ENCODE results near the gene SCUBE1. TPM values are rescaled to one million over a fixed set of nuclear protein-coding genes. Genes with fewer than 3 reads are reported as not detected.

The SCUBE1 gene
- total and polyA plus RNA-seq, 11 donors, result 0.04 to 0.40 (median 0.24) TPM; not detected in 1

DNA sequence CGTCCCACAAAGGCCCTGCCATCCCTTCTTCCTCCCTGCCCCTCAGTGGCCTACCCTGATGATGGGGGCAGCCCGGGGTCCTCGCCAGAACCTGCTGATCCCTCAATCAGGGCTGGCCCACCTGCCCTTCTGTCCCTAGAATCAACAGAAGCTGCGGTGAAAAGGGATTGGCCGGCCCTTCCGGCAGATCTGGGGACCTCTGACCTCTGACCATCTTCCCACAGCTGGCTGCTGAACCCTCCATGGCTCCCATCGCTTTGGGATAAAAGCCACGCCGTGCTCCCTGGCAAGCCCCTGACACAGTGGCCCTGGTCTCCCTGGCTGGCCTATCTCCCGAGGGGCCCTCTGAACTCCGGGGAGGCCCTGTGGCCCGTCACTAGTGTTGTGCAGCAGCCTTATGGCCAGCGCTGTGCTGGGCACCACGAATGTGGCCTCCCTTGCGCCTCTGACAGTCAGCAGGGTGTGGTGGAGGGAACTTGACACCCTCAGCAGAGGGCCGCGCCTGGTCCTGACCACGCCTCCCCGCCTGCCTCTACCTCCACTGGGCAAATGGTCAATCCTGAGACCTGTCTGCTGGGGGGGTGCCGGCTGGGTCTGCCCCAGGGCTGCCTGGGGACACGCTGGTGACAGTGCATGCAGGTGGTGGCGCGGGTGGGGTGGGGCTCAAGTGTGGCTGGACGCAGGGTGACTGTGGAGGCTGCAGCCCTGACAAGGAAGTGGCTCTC is 98.2 kb downstream of the SCUBE1 start:
- ATAC-seq (no peak), DNase-seq (no peak)
- Histone ChIP-seq H3K27ac (no peak overlapping the region), H3K4me3 (no peak overlapping the region), H3K9me3 (no peaks in the 10 kb centered on the region), H3K36me3 (no peaks in the 10 kb centered on the region), H3K4me1 (peaks cover 0 to under 1% (median 0%) of the 10 kb centered on the region in 12 donors), H3K27me3 (peaks cover 0 to 7% (median 0%) of the 10 kb centered on the region in 9 donors)
- TF ChIP-seq POLR2A (IDR thresholded peaks at IDR 0.05) (no peak), CTCF (IDR thresholded peaks at IDR 0.05) (no peak)
- intact Hi-C loops (cut with DNase I), result no loop called here
- 89 to 97% (median 90%) methylated on average over 15 to 24 of the region's 24 CpGs for WGBS, 4 donors

DNA sequence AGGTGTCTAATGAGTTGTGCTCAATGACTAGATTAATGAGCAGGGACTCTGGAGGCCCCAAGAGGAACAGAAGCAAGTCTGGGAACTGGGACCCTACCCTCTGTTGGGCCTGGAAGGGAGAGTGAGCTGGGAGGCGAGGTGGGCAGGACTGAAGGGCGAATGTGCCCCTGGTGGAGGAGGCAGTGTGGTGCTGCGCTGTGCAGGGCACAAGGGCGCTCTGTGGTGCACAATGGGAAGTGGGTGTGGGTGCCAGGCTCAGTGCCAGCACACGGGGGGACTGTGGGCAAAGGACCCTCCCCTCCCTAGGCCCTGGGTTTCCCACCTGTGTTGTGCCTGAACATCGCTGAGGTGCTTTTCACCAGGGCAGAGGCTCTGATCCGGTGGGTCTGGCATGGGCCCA is 98.8 kb downstream of the SCUBE1 start:
- TF ChIP-seq CTCF (IDR thresholded peaks at IDR 0.05) (no peak), POLR2A (IDR thresholded peaks at IDR 0.05) (no peak)
- Histone ChIP-seq H3K9me3 (no peaks in the 10 kb centered on the region), H3K36me3 (no peaks in the 10 kb centered on the region), H3K4me1 (peaks cover 0 to 6% (median 2%) of the 10 kb centered on the region in 12 donors), H3K4me3 (no peak overlapping the region), H3K27ac (no peak overlapping the region), H3K27me3 (peaks cover 0 to 8% (median 0%) of the 10 kb centered on the region in 9 donors)
- ATAC-seq, result no peak
- 75 to 91% (median 86%) methylated on average over 7 of the region's 7 CpGs for WGBS, 4 donors
- intact Hi-C loops (cut with DNase I), result no loop called here
- no peak for DNase-seq

- intact Hi-C loops (cut with DNase I), result no loop called here
- Histone ChIP-seq H3K9me3 (no peaks in the 10 kb centered on the region), H3K4me3 (no peak overlapping the region), H3K4me1 (peaks cover 0 to 17% (median 10%) of the 10 kb centered on the region in 12 donors), H3K27me3 (peaks cover 0 to 8% (median 0%) of the 10 kb centered on the region in 9 donors), H3K27ac (no peak overlapping the region), H3K36me3 (no peaks in the 10 kb centered on the region)
- no peak for ATAC-seq
- TF ChIP-seq POLR2A (IDR thresholded peaks at IDR 0.05) (no peak), CTCF (IDR thresholded peaks at IDR 0.05) (no peak)
- no peak for DNase-seq
- 95 to 97% (median 95%) methylated on average over 12 of the region's 12 CpGs for WGBS, 4 donors
These were observed 99.8 kb downstream of the SCUBE1 start for GRCh38 chr22:43243324-43243723.

GRCh38 chr22:43242627-43243026 is 100.5 kb downstream of the SCUBE1 start:
- H3K27me3 ChIP-seq, result peaks cover 0 to 8% (median 0%) of the 10 kb centered on the region in 9 donors
- H3K27ac ChIP-seq, result no peak overlapping the region
- H3K4me3 ChIP-seq, result no peak overlapping the region
- WGBS, 4 donors, result 93 to 95% (median 94%) methylated on average over 6 of the region's 6 CpGs
- no peaks in the 10 kb centered on the region for H3K36me3 ChIP-seq
- TF ChIP-seq CTCF (IDR thresholded peaks at IDR 0.05) (no peak), POLR2A (IDR thresholded peaks at IDR 0.05) (no peak)
- peaks cover 0 to 21% (median 10%) of the 10 kb centered on the region in 12 donors for H3K4me1 ChIP-seq
- intact Hi-C loops (cut with DNase I), result no loop called here
- H3K9me3 ChIP-seq, result no peaks in the 10 kb centered on the region
- no peak for ATAC-seq
- DNase-seq, result no peak
